ENCODE measurements around the gene ZNF488.
"Not testable (repeated sequence)": the region's sequence is repeated elsewhere in the genome, so short reads cannot be mapped to it uniquely, and the experiment has no call there.

Gene ZNF488

GRCh38 chr10:47384148-47384921 lies at the start of gene ZNF488:
ZNF488 (minus strand) TSS chr10:47384293; CDS start chr10:47368829, 15,464 bp downstream.
- in situ Hi-C loops (cut with MboI; ENCODE audit: low sequenced_read_pairs) = loop anchor here (5.0 kb wide), 2 partner anchors 1102 to 1277 kb away; no protein-coding TSS in a partner anchor

DNA sequence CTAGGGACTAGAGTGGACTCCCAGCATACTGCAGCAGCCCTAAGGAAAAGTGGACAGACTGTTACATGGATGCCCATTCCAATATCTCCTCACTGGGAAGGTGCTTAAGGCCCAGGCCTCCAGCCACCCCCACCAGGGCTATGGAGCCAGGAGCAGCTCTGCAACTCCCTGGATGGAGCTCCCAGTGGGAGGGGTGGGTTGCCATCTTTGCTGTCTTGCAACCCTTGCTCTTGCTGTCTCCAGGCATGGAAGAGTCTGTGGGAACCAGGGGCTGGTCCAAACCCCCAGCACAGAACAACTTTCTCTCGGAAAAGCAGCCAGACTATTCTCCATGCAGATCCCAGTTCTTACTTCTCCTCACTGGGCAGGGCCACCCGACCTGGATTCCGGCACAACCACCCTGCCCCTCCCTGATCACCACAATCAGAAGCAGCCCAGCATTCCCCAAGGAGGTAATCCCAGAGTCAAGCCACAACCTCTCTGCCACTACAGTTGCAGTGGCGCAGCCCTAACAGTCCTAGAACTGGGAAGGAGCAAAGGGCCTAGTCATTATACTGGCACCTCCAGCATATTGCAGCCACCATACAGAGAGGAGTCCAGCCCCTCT lies 41.8 kb upstream of the ZNF488 start:
- in situ Hi-C loops (cut with MboI; ENCODE audit: low sequenced_read_pairs) = no loop called here

GRCh38 chr10:47424231-47424630 lies 40.1 kb upstream of the ZNF488 start:
- in situ Hi-C loops (cut with MboI; ENCODE audit: low sequenced_read_pairs) = no loop called here

GRCh38 chr10:47423476-47423875 lies 39.4 kb upstream of the ZNF488 start:
- in situ Hi-C loops (cut with MboI; ENCODE audit: low sequenced_read_pairs) = no loop called here

GRCh38 chr10:47421057-47421952 lies 37.2 kb upstream of the ZNF488 start:
- in situ Hi-C loops (cut with MboI; ENCODE audit: low sequenced_read_pairs) = no loop called here

DNA sequence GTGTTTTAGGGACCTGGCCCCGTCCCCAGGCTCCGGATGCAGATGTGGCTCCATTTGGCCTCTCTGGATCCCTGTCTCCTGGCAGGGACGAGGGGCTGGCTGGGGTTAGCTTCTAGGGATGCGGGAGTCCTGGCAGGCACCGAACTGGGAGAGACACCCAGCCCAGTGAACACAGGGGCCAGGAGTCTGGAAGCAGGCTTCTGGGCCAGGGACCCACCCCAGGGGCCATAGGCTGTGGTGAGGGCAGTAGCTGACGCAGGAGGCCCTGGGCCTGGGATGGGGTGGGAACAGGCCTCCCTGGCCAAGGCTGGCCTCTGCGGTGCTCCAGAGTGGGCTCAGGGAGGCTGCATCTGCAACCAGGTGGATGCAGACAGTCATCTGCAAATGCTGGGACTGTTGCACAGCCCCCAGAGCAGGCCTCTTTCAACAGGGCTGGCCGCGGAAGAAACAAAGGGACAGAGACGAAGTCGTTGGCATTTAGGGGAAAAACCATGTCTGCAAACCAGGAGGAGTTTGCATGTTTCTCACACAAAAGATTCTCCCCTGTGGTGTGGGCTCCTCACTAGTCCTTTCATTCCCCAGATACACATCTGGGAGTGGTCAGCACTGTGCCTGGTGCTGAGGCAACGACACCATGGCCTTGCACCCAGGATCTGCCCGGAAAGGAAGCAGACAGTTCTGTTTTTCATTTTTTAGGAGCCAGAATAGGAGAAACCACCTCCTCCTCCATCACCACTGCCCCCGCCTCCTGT lies 36.4 kb upstream of the ZNF488 start:
- in situ Hi-C loops (cut with MboI; ENCODE audit: low sequenced_read_pairs) = no loop called here

DNA sequence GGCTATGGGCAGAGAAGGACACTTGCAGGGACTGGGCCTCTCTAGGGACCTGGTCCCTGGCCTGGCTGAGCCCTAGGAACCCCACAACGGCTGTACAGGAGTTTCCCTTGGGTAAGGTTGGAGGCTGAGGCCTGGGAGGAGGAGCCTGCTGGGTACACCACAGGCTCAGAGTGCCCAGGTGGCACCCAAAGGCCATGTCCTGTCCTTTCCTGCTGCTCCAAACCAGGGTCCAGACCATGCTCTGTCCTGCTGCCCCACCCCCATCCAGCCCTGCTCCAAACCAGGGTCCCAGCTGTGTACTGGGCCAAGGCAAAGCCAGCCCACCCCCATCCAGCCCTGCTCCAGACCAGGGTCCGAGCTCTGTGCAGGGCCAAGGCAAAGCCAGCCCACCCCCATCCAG lies 35.3 kb upstream of the ZNF488 start:
- in situ Hi-C loops (cut with MboI; ENCODE audit: low sequenced_read_pairs) = no loop called here

DNA sequence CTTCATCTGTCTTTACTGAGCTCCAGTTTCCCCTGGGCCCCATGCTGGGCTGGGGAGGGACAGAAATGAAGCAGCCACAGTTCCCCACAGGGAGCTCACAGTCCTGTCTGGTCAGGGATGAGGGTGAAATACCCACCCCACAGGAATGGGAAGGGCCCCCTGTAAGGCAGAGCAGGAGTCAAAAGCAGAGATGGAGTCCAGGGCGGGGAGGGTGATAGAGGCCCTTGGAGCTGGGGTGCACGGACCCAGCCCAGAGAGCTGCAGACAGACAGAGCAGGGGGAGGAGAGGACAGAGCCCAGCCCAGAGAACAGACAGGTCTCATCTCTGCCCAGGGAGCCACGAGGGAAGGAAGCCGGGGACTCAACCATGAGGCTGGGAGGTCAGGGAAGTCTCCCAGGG lies 34.9 kb upstream of the ZNF488 start:
- in situ Hi-C loops (cut with MboI; ENCODE audit: low sequenced_read_pairs) = no loop called here

DNA sequence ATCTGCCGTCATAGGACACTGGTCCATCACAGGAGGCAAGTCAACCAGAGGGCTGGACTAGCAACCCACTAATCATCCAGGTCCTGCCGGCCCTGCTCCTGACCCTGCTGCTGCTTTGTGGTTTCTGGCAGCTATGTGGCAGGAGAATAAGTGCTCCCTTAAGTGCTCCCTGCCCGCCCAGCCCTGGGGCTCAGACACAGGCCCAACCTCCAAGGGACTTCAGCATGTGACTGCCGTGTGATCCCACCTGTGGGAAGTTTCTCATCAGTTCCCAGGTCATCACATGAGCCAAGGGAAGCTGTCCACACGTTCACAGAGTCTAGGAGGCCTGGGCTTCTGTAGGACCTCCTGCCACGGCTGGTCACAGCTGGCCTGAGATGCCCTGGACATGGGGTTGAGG lies 34.2 kb upstream of the ZNF488 start:
- in situ Hi-C loops (cut with MboI; ENCODE audit: low sequenced_read_pairs) = no loop called here

DNA sequence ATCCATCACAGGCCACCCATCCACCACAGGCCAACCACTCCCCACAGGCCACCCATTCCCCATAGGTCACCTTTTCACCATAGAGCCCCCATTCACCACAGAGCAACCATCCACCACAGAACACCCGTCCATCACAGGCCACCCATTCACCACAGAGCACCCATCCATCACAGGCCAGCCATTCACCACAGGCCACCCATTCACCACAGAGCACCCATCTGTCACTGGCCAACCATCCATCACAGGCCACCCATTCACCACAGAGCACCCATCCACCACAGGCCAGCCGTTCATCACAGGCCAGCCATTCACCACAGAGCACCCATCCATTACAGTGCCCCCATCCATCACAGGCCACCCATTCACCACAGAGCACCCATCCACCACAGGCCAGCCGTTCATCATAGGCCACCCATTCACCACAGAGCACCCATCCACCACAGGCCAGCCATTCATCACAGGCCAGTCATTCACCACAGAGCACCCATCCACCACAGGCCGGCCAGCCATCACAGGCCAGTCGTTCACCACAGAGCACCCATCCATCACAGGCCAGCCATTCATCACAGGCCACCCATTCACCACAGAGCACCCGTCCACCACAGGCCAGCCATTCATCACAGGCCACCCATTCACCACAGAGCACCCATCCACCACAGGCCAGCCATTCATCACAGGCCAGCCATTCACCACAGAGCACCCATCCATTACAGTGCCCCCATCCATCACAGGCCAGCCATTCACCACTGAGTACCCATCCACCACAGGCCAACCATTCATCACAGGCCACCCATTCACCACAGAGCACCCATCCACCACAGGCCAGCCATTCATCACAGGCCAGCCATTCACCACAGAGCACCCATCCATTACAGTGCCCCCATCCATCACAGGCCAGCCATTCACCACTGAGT lies 32.5 kb upstream of the ZNF488 start:
- in situ Hi-C loops (cut with MboI; ENCODE audit: low sequenced_read_pairs) = not testable (repeated sequence)

- in situ Hi-C loops (cut with MboI; ENCODE audit: low sequenced_read_pairs) = no loop called here
These were observed 31.6 kb upstream of the ZNF488 start for GRCh38 chr10:47415520-47416304.

- in situ Hi-C loops (cut with MboI; ENCODE audit: low sequenced_read_pairs) = no loop called here
These were observed 30.8 kb upstream of the ZNF488 start for GRCh38 chr10:47414752-47415519.

GRCh38 chr10:47414227-47414592 lies 30.1 kb upstream of the ZNF488 start:
- in situ Hi-C loops (cut with MboI; ENCODE audit: low sequenced_read_pairs) = no loop called here

DNA sequence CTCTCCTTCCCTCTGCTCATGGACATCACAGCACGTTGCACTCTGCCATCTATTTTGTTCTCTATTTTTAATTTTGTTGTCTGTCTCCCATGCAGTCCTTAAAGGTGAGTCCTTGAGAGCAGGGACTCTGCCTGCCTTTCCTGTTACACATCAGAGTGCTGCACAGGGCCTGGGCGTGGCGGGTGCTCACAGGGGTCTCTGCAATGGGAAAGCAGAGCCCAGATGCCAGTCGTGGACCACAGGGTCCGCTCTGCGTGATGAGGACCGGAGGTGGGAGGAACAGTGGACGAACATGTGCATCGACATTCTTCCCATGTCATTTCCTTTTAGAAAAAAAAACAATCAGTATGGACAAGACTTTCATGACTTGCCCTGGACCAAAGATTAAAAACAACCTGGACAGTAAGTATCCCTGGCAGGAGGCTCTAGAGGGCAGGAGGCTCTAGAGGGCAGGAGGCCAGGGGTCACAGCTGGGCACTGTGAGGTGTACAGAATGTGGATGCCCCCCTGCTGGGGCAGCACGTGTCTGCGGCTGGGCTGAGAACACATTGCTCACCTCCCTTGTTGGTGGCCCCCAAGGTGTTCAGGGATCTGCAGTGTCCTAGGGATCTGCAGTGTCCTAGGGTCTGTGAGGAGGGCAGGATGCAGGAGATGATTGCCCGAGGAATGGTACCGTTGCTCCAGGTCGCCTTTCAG lies 29.6 kb upstream of the ZNF488 start:
- in situ Hi-C loops (cut with MboI; ENCODE audit: low sequenced_read_pairs) = no loop called here

DNA sequence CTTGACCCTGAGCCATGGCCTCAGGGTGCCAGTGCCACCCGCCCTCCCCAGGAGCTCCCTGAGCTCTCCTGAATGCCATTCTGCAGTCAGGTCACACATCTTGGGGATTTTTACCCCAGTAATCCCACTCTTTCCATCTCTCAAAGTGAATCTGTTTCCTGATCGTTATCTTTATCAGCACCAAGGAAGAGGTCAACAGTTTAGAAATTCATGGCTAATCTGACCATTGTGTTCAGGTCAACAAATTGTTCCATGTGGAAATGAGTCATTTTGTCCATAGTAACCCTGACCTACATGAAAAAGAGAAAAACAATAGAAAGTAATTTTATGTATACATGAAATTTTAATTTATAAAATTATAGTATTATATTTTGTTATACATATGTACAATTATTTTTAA lies 28.8 kb upstream of the ZNF488 start:
- in situ Hi-C loops (cut with MboI; ENCODE audit: low sequenced_read_pairs) = no loop called here

DNA sequence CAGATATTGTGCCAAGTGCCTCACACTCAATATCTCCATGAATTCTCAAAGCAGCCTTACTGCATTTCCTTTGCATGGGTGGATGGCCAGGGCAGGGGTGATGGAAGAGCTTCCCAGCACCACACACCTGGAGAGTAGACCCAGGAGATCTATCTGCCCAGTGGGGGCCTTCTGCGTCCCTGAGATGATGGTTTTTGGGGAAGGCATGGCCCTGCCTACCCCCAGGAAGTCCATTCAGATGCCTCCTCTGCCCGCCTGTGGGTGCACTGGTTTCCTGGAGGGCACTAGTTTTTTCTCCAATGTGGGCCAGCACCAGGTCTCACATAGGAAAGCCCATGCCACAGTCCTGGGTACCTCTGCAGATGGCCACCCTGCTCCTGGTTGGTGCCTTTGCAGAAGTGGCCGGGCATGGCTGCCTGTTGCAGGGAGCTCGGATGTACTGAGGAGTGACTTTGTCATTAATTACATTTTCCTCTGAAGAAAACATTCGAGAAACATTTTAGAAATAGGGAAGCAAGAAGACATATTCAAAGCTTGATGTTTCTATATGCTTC lies 28.2 kb upstream of the ZNF488 start:
- in situ Hi-C loops (cut with MboI; ENCODE audit: low sequenced_read_pairs) = no loop called here

DNA sequence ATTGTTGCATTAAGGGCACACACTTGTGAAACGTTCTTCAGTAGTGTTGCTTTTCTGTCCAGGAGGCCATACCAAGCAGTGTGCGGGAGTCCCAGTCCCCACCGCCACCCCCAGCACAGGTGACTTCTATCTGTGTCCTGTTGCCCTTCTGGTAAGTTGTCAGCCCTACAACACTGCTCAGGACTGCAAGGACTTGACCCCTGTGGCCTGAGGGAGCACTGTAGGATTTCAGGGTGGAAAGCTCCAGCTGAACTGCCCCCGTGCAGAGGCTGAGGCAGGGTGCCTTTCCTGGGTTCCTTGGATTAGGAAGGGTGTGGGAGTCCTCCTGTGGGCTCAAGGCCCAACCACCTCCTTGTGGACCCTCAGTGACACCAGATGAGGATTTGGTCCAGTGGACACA lies 26.8 kb upstream of the ZNF488 start:
- in situ Hi-C loops (cut with MboI; ENCODE audit: low sequenced_read_pairs) = no loop called here

All from HL-60/S4 treated with retinoic acid at 250 ng/mL for 4 days and 3 days (cell line).